Mesothelial cell of epicardium (in vitro differentiated cells): ENCODE measurements around the gene PARP2. TPM values are rescaled to one million over a fixed set of nuclear protein-coding genes. Genes with fewer than 3 reads are reported as not detected.

ENCODE experiments used
- DNase-seq, 2 experiments: peaks; one replicate each; pipeline ENCODE4 v3.0.0; 2021; ENCODE audit warnings: low spot score in 2 of 2; ENCODE audit not compliant: unreplicated experiment in 2 of 2
- H3K27ac Mint-ChIP-seq: 2 replicates; pipeline ENCODE4 v1.8.0; 2021; ENCODE audit warnings: mixed read lengths
- H3K27me3 Mint-ChIP-seq: 2 replicates; pipeline ENCODE4 v1.8.0; 2021; ENCODE audit warnings: low read depth, mixed read lengths
- H3K36me3 Mint-ChIP-seq: 2 replicates; pipeline ENCODE4 v1.8.0; 2021; ENCODE audit warnings: mixed read lengths
- H3K4me1 Mint-ChIP-seq: 2 replicates; pipeline ENCODE4 v1.8.0; 2021; ENCODE audit warnings: mixed read lengths
- H3K4me3 Mint-ChIP-seq: 2 replicates; pipeline ENCODE4 v1.8.0; 2021; ENCODE audit warnings: mild to moderate bottlenecking, moderate library complexity, mixed read lengths
- H3K9me3 Mint-ChIP-seq: 2 replicates; pipeline ENCODE4 v1.8.0; 2021; ENCODE audit warnings: mixed read lengths
- total RNA-seq: library from RNA; stranded (reverse); gene quantifications from 3 replicates; pipeline ENCODE4 v1.2.1, GENCODE V29; 2021
- TF ChIP-seq, protein P1 (sequence below): fragments of 200-600 bp; sonication (generic); IDR thresholded peaks from one replicate; pipeline ENCODE4 v1.5.0; 2021; ENCODE audit warnings: antibody characterized with exemption; ENCODE audit not compliant: unreplicated experiment

Gene PARP2
- total RNA-seq, 1 donor from 2014 or later: 40.9 TPM

DNA sequence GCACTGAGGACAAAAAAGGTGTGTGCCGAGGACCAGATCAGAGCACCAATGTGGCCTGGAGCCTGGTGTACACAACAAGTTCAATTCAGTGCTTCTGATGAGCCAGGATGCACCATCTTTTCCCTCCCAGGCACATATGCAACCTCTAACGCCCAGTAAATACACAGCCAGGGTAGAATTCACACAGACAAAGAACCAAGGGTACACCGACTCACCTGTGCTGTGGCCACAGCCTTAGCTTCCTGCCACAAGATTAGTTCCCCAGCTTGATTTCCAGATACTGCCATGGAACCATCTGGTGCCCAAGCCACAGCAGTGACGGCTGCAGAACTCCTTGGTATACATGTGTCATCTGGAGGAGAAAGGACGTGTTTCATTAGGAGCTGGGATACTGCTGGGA, 29.4 kb downstream of the PARP2 start:
- DNase-seq: no peak
- TF ChIP-seq, protein P1, sequence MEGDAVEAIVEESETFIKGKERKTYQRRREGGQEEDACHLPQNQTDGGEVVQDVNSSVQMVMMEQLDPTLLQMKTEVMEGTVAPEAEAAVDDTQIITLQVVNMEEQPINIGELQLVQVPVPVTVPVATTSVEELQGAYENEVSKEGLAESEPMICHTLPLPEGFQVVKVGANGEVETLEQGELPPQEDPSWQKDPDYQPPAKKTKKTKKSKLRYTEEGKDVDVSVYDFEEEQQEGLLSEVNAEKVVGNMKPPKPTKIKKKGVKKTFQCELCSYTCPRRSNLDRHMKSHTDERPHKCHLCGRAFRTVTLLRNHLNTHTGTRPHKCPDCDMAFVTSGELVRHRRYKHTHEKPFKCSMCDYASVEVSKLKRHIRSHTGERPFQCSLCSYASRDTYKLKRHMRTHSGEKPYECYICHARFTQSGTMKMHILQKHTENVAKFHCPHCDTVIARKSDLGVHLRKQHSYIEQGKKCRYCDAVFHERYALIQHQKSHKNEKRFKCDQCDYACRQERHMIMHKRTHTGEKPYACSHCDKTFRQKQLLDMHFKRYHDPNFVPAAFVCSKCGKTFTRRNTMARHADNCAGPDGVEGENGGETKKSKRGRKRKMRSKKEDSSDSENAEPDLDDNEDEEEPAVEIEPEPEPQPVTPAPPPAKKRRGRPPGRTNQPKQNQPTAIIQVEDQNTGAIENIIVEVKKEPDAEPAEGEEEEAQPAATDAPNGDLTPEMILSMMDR: no peak
- Mint-ChIP-seq H3K4me1 (no peaks in the 10 kb centered on the region), H3K27ac (no peak overlapping the region), H3K9me3 (no peaks in the 10 kb centered on the region), H3K27me3 (no peaks in the 10 kb centered on the region), H3K36me3 (peaks cover 48% of the 10 kb centered on the region), H3K4me3 (no peak overlapping the region)

- H3K36me3 Mint-ChIP-seq: peaks cover 35% of the 10 kb centered on the region
- DNase-seq: no peak
Observed at GRCh38 chr14:20375471-20375870, 32.0 kb downstream of the PARP2 start.

GRCh38 chr14:20376071-20376588, 32.7 kb downstream of the PARP2 start:
- no peak overlapping the region for H3K4me3 Mint-ChIP-seq
- TF ChIP-seq, protein P1: no peak
- no peaks in the 10 kb centered on the region for H3K4me1 Mint-ChIP-seq
- peaks cover 32% of the 10 kb centered on the region for H3K36me3 Mint-ChIP-seq
- no peaks in the 10 kb centered on the region for H3K9me3 Mint-ChIP-seq
- H3K27me3 Mint-ChIP-seq: no peaks in the 10 kb centered on the region
- no peak for DNase-seq
- no peak overlapping the region for H3K27ac Mint-ChIP-seq

More at GRCh38 chr14:20375471-20375870, 32.0 kb downstream of the PARP2 start:
- TF ChIP-seq, protein P1: no peak
- H3K4me1 Mint-ChIP-seq: no peaks in the 10 kb centered on the region
- no peak overlapping the region for H3K4me3 Mint-ChIP-seq
- H3K9me3 Mint-ChIP-seq: no peaks in the 10 kb centered on the region
- H3K27ac Mint-ChIP-seq: no peak overlapping the region
- H3K27me3 Mint-ChIP-seq: no peaks in the 10 kb centered on the region

GRCh38 chr14:20377171-20377570, 33.7 kb downstream of the PARP2 start:
- Mint-ChIP-seq H3K36me3 (peaks cover 28% of the 10 kb centered on the region), H3K9me3 (no peaks in the 10 kb centered on the region), H3K4me1 (no peaks in the 10 kb centered on the region), H3K27me3 (no peaks in the 10 kb centered on the region), H3K27ac (no peak overlapping the region), H3K4me3 (no peak overlapping the region)
- TF ChIP-seq, protein P1: no peak
- no peak for DNase-seq

DNA sequence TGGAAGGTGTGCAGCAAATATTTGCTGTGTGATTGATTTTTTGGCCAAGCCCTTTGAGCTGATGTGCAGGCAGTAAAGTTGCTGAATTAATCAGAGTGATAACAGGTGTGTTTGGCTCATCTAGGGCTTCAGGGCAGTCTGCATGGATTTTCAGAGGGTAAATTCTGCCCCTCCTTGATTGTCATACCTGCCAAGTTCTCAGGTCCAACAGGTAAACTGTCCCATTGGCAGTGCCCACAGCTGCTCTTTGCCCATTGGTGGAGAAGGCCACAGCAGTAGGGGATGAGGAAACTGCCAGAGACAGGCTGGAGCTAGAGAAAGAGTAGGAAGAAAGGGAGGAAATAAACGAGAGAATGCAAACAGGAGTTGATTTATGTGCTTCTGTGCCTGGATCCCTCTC, 36.3 kb downstream of the PARP2 start:
- TF ChIP-seq, protein P1: no peak
- no peaks in the 10 kb centered on the region for H3K9me3 Mint-ChIP-seq
- H3K27ac Mint-ChIP-seq: no peak overlapping the region
- H3K36me3 Mint-ChIP-seq: peaks cover 28% of the 10 kb centered on the region
- no peaks in the 10 kb centered on the region for H3K4me1 Mint-ChIP-seq
- no peak for DNase-seq
- no peaks in the 10 kb centered on the region for H3K27me3 Mint-ChIP-seq
- no peak overlapping the region for H3K4me3 Mint-ChIP-seq

DNA sequence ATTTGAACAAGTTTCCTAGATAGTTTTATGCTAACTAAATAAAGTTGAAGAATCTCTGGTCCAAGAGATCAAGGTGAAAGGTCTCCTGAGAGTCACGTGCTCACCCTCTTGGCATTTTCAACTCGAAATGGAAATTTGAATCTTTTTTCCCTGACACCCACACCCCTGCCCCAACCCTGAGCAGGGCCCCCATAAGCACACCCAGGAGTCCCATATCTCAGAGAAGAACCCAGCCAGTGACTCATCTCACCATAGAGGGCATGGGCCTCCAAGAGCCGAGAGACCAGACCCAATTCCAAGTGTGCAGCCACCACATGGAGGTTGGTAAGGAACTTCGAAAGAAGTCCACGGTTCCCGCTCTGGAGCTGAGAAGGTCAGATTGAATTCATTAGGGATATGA, 37.2 kb downstream of the PARP2 start:
- Mint-ChIP-seq H3K36me3 (peaks cover 24% of the 10 kb centered on the region), H3K4me1 (no peaks in the 10 kb centered on the region), H3K27ac (no peak overlapping the region), H3K27me3 (no peaks in the 10 kb centered on the region), H3K4me3 (no peak overlapping the region), H3K9me3 (no peaks in the 10 kb centered on the region)
- TF ChIP-seq, protein P1: no peak
- no peak for DNase-seq
